Mesenchymal stem cell (in vitro differentiated cells and primary cell): ENCODE data around the gene STX16.

Experiments used
- DNase-seq: peaks from one replicate; pipeline ENCODE4 v3.0.0-alpha.2; 2013
- H2AFZ ChIP-seq: one replicate; pipeline ENCODE4 v1.6.1; 2013; ENCODE audit warnings: low read depth, mild to moderate bottlenecking, control low read depth, inconsistent platforms, low read length, moderate library complexity
- H2AK5ac ChIP-seq: 2 replicates; pipeline ENCODE4 v1.6.1; 2013; ENCODE audit warnings: low read length, moderate library complexity, mild to moderate bottlenecking, inconsistent platforms; ENCODE audit not compliant: severe bottlenecking
- H2BK120ac ChIP-seq: one replicate; pipeline ENCODE4 v1.6.1; 2013; ENCODE audit warnings: low read depth, mild to moderate bottlenecking, inconsistent platforms, low read length, moderate library complexity
- H2BK12ac ChIP-seq, 2 experiments: one replicate each; pipeline ENCODE4 v1.6.1; 2013; ENCODE audit warnings: inconsistent platforms in 2 of 2, low read length in 2 of 2, mild to moderate bottlenecking in 2 of 2, moderate library complexity in 2 of 2, control low read depth in 1 of 2
- H2BK15ac ChIP-seq: one replicate; pipeline ENCODE4 v1.6.1; 2013; ENCODE audit warnings: mild to moderate bottlenecking, low read depth, inconsistent platforms; ENCODE audit not compliant: poor library complexity, severe bottlenecking
- H2BK5ac ChIP-seq: 2 replicates; pipeline ENCODE4 v1.6.1; 2013; ENCODE audit warnings: low read depth, mild to moderate bottlenecking, low read length, control low read depth, inconsistent platforms; ENCODE audit not compliant: poor library complexity, severe bottlenecking
- H3K14ac ChIP-seq, 2 experiments: one replicate each; pipeline ENCODE4 v1.6.1; 2013; ENCODE audit warnings: inconsistent platforms in 2 of 2, low read length in 2 of 2, control low read depth in 1 of 2, mild to moderate bottlenecking in 1 of 2, moderate library complexity in 1 of 2
- H3K18ac ChIP-seq, 2 experiments: one replicate each; pipeline ENCODE4 v1.6.1; 2013; ENCODE audit warnings: inconsistent platforms in 2 of 2, low read length in 2 of 2, control low read depth in 1 of 2, low read depth in 1 of 2, mild to moderate bottlenecking in 1 of 2
- H3K23ac ChIP-seq, 2 experiments: one replicate each; pipeline ENCODE4 v1.6.1; 2013; ENCODE audit warnings: inconsistent platforms in 2 of 2, low read length in 2 of 2, mild to moderate bottlenecking in 2 of 2, moderate library complexity in 2 of 2, control low read depth in 1 of 2
- H3K27ac ChIP-seq: 2 replicates; pipeline ENCODE4 v1.5.1; 2013; ENCODE audit warnings: mild to moderate bottlenecking, moderate library complexity, low read length, control low read depth, inconsistent platforms; ENCODE audit not compliant: poor library complexity, severe bottlenecking
- H3K27me3 ChIP-seq, 2 experiments: 2 replicates each; pipeline versions ENCODE4 v1.6.1 to v1.7.0; 2013; ENCODE audit warnings: low read length in 2 of 2, mild to moderate bottlenecking in 2 of 2, moderate library complexity in 2 of 2, control low read depth in 1 of 2, inconsistent platforms in 1 of 2; ENCODE audit not compliant: control insufficient read depth in 1 of 2, insufficient read depth in 1 of 2
- H3K36me3 ChIP-seq, 2 experiments: 2 replicates each; pipeline versions ENCODE4 v1.6.1 to v1.7.0; 2013; ENCODE audit warnings: low read length in 2 of 2, control low read depth in 1 of 2, inconsistent platforms in 1 of 2, low read depth in 1 of 2, mild to moderate bottlenecking in 1 of 2; ENCODE audit not compliant: insufficient read depth in 2 of 2, control insufficient read depth in 1 of 2
- H3K4ac ChIP-seq, 2 experiments: one replicate each; pipeline ENCODE4 v1.6.1; 2013; ENCODE audit warnings: inconsistent platforms in 2 of 2, low read length in 2 of 2, mild to moderate bottlenecking in 2 of 2, moderate library complexity in 2 of 2, control low read depth in 1 of 2, low read depth in 1 of 2
- H3K4me1 ChIP-seq: 2 replicates; pipeline ENCODE4 v1.6.1; 2013; ENCODE audit warnings: low read depth, low read length, control low read depth; ENCODE audit not compliant: control insufficient read depth, insufficient read depth
- H3K4me2 ChIP-seq: 2 replicates; pipeline ENCODE4 v1.6.1; 2013; ENCODE audit warnings: low read length, mild to moderate bottlenecking, inconsistent platforms; ENCODE audit not compliant: poor library complexity, severe bottlenecking
- H3K4me3 ChIP-seq, 2 experiments: 2 replicates each; pipeline versions ENCODE4 v1.5.1 to v1.7.0; 2013; ENCODE audit warnings: low read length in 2 of 2, mild to moderate bottlenecking in 2 of 2, control low read depth in 1 of 2, low read depth in 1 of 2; ENCODE audit not compliant: insufficient read depth in 1 of 2
- H3K79me1 ChIP-seq: replicated peaks from 2 replicates; pipeline ENCODE4 v1.6.1; 2013; ENCODE audit warnings: mild to moderate bottlenecking, control low read depth, low read length, inconsistent platforms; ENCODE audit not compliant: poor library complexity, severe bottlenecking
- H3K9ac ChIP-seq: 2 replicates; pipeline ENCODE4 v1.7.0; 2013; ENCODE audit warnings: mild to moderate bottlenecking, low read length, moderate library complexity
- H3K9me3 ChIP-seq: 2 replicates; pipeline ENCODE4 v1.7.0; 2013; ENCODE audit warnings: mild to moderate bottlenecking, low read length; ENCODE audit not compliant: control insufficient read depth
- H4K8ac ChIP-seq: one replicate; pipeline ENCODE4 v1.6.1; 2013; ENCODE audit warnings: inconsistent platforms, mild to moderate bottlenecking, low read length, moderate library complexity
- H4K91ac ChIP-seq: one replicate; pipeline ENCODE4 v1.6.1; 2013; ENCODE audit warnings: mild to moderate bottlenecking, low read length, inconsistent platforms
- WGBS: methylation state at CpG from one replicate; pipeline ENCODE4 v1.1.7; 2013; ENCODE audit warnings: mixed read lengths; 5-methylcytosine and 5-hydroxymethylcytosine counted together

Gene STX16

DNA sequence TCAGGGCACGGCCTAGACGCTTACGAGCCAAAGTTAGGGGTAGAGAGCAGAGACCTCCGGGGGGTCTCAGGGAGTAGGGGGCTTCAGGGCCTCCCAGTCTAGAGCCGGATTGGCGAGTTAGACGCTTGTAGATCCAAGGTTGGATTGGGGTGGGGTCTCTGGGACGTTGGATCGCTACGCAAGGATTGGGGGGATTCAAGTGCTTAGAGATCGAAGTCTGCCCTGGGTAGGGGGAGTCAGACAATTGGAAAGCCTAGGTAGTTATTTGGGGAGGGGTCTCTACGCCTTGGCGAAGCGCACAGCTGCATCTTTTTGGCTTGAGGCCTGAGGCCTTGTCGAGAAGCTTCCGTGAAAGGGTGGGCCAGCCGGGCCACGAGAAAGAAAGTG is 469 bp downstream of the STX16 start:
- Histone ChIP-seq H4K8ac (peak overlapping the region; percentile 96), H3K4ac (peak overlapping the region; percentile 73 to 85), H3K14ac (peak overlapping the region in 1 of 2 experiments; percentile 19), H2BK15ac (peak overlapping the region; percentile 6), H3K23ac (no peak overlapping the region), H3K27me3 (no peaks in the 10 kb centered on the region), H2AK5ac (peak overlapping the region; percentile 15), H3K27ac (peak overlapping the region; percentile 74), H3K9me3 (no peaks in the 10 kb centered on the region), H3K4me1 (peaks cover 8% of the 10 kb centered on the region), H4K91ac (peak overlapping the region; percentile 98), H3K4me3 (peak overlapping the region; percentile 81 to 99), H2AFZ (no peak overlapping the region), H3K79me1 (peaks cover 2% of the 10 kb centered on the region), H3K36me3 (peaks cover 0 to 6% of the 10 kb centered on the region in 2 experiments), H3K9ac (peak overlapping the region; percentile 99), H3K18ac (peak overlapping the region; percentile 67 to 94), H2BK5ac (peak overlapping the region; percentile 14), H2BK12ac (peak overlapping the region in 1 of 2 experiments; percentile 49), H2BK120ac (peak overlapping the region; percentile 35), H3K4me2 (peak overlapping the region; percentile 92)
- 0% methylated on average over 18 of the region's 18 CpGs for WGBS
- no peak for DNase-seq

GRCh38 chr20:58651946-58652605 is 993 bp downstream of the STX16 start:
- Histone ChIP-seq H2BK15ac (peak overlapping the region; percentile 44), H3K4ac (peak overlapping the region; percentile 73 to 85), H3K18ac (peak overlapping the region; percentile 28 to 67), H3K4me1 (peaks cover 10% of the 10 kb centered on the region), H3K4me3 (peak overlapping the region; percentile 81 to 99), H3K27me3 (no peaks in the 10 kb centered on the region), H3K4me2 (peak overlapping the region; percentile 92), H4K91ac (peak overlapping the region; percentile 11), H2AFZ (no peak overlapping the region), H2BK12ac (peak overlapping the region in 1 of 2 experiments; percentile 49), H3K9me3 (no peaks in the 10 kb centered on the region), H2BK5ac (no peak overlapping the region), H2AK5ac (no peak overlapping the region), H3K79me1 (peaks cover 2% of the 10 kb centered on the region), H2BK120ac (no peak overlapping the region), H3K14ac (no peak overlapping the region), H4K8ac (peak overlapping the region; percentile 96), H3K27ac (peak overlapping the region; percentile 74), H3K23ac (no peak overlapping the region), H3K36me3 (peaks cover 0 to 6% of the 10 kb centered on the region in 2 experiments), H3K9ac (peak overlapping the region; percentile 99)
- peak; percentile 91 for DNase-seq
- 0% methylated on average over 13 of the region's 30 CpGs for WGBS

GRCh38 chr20:58652606-58653294 is 1.7 kb downstream of the STX16 start:
- H2BK12ac ChIP-seq: no peak overlapping the region
- peak overlapping the region; percentile 81 to 99 for H3K4me3 ChIP-seq
- peaks cover 2% of the 10 kb centered on the region for H3K79me1 ChIP-seq
- H3K27ac ChIP-seq: peak overlapping the region; percentile 47
- H3K4me1 ChIP-seq: peaks cover 10% of the 10 kb centered on the region
- no peak overlapping the region for H3K14ac ChIP-seq
- peak overlapping the region; percentile 9 to 11 for H3K18ac ChIP-seq
- 12% methylated on average over 8 of the region's 12 CpGs for WGBS
- peak; percentile 41 for DNase-seq
- H3K4ac ChIP-seq: peak overlapping the region in 1 of 2 experiments; percentile 67
- H3K23ac ChIP-seq: no peak overlapping the region
- H4K91ac ChIP-seq: no peak overlapping the region
- H3K36me3 ChIP-seq: peaks cover 0 to 6% of the 10 kb centered on the region in 2 experiments
- H2AK5ac ChIP-seq: peak overlapping the region; percentile 58
- H3K4me2 ChIP-seq: peak overlapping the region; percentile 92
- H2AFZ ChIP-seq: no peak overlapping the region
- no peak overlapping the region for H2BK15ac ChIP-seq
- H3K27me3 ChIP-seq: no peaks in the 10 kb centered on the region
- peak overlapping the region; percentile 19 for H2BK120ac ChIP-seq
- H3K9me3 ChIP-seq: no peaks in the 10 kb centered on the region
- no peak overlapping the region for H4K8ac ChIP-seq
- no peak overlapping the region for H2BK5ac ChIP-seq
- H3K9ac ChIP-seq: peak overlapping the region; percentile 99

- 100% methylated on average over 3 of the region's 4 CpGs for WGBS
- H3K18ac ChIP-seq: no peak overlapping the region
Measured at GRCh38 chr20:58654337-58654736, 3.3 kb downstream of the STX16 start.

More at GRCh38 chr20:58654337-58654736, 3.3 kb downstream of the STX16 start:
- no peak overlapping the region for H2BK12ac ChIP-seq
- no peak overlapping the region for H2BK15ac ChIP-seq
- no peak overlapping the region for H3K23ac ChIP-seq
- H3K4me1 ChIP-seq: peaks cover 7% of the 10 kb centered on the region
- H2BK120ac ChIP-seq: no peak overlapping the region
- DNase-seq: no peak
- no peak overlapping the region for H3K4me2 ChIP-seq
- H3K36me3 ChIP-seq: peaks cover 0 to 6% of the 10 kb centered on the region in 2 experiments
- no peak overlapping the region for H2AK5ac ChIP-seq
- no peak overlapping the region for H2AFZ ChIP-seq
- H3K27me3 ChIP-seq: no peaks in the 10 kb centered on the region
- no peak overlapping the region for H3K4ac ChIP-seq
- no peak overlapping the region for H4K8ac ChIP-seq
- H3K79me1 ChIP-seq: peaks cover 2% of the 10 kb centered on the region
- no peaks in the 10 kb centered on the region for H3K9me3 ChIP-seq
- peak overlapping the region in 1 of 2 experiments; percentile 99 for H3K4me3 ChIP-seq
- no peak overlapping the region for H2BK5ac ChIP-seq
- no peak overlapping the region for H4K91ac ChIP-seq
- peak overlapping the region; percentile 99 for H3K9ac ChIP-seq
- no peak overlapping the region for H3K27ac ChIP-seq
- H3K14ac ChIP-seq: no peak overlapping the region
